Stimulated activated CD4-positive, alpha-beta T cell treated with anti-CD3 and anti-CD28 coated beads, TNF-alpha, amount 100 ng/mL, for 4 hours (primary cell): ENCODE measurements around the gene RABGAP1L.
"Not testable (repeated sequence)": the region's sequence is repeated elsewhere in the genome, so short reads cannot be mapped to it uniquely, and the experiment has no call there.

Experiments
- DNase-seq, 3 experiments: peaks; one replicate each; pipeline ENCODE4 v3.0.0-alpha.2; 2020; ENCODE audit warnings: low read depth in 3 of 3

The RABGAP1L gene

GRCh38 chr1:174238845-174239501 lies 79.7 kb downstream of the RABGAP1L start:
- DNase-seq = not testable (repeated sequence)

GRCh38 chr1:174239541-174239940 lies 80.2 kb downstream of the RABGAP1L start:
- DNase-seq = no peak

- DNase-seq = no peak
Measured at GRCh38 chr1:174242856-174243255, 83.5 kb downstream of the RABGAP1L start.

GRCh38 chr1:174243451-174244000 lies 84.2 kb downstream of the RABGAP1L start:
- DNase-seq = no peak

- DNase-seq = no peak
Measured at GRCh38 chr1:174244017-174244416, 84.7 kb downstream of the RABGAP1L start.

- no peak for DNase-seq
Measured at GRCh38 chr1:174247472-174247871, 88.2 kb downstream of the RABGAP1L start.

- DNase-seq = no peak
Measured at GRCh38 chr1:174248041-174248440, 88.7 kb downstream of the RABGAP1L start.

GRCh38 chr1:174256386-174256785 lies 97.1 kb downstream of the RABGAP1L start:
- not testable (repeated sequence) for DNase-seq

GRCh38 chr1:174258148-174258550 lies 98.8 kb downstream of the RABGAP1L start:
- peak in 1 of 3 experiments; percentile 7 for DNase-seq

- no peak for DNase-seq
Measured at GRCh38 chr1:174262349-174263241, 103.3 kb downstream of the RABGAP1L start.

- DNase-seq = no peak
Measured at GRCh38 chr1:174265282-174265681, 106.0 kb downstream of the RABGAP1L start.

GRCh38 chr1:174266476-174266875 lies 107.2 kb downstream of the RABGAP1L start:
- DNase-seq = no peak

- DNase-seq = no peak
Measured at GRCh38 chr1:174266991-174267612, 107.8 kb downstream of the RABGAP1L start.

GRCh38 chr1:174269989-174270651 lies 110.8 kb downstream of the RABGAP1L start:
- DNase-seq = no peak

- no peak for DNase-seq
Measured at GRCh38 chr1:174273190-174273589, 113.9 kb downstream of the RABGAP1L start.

- DNase-seq = no peak
Measured at GRCh38 chr1:174273776-174274175, 114.5 kb downstream of the RABGAP1L start.

GRCh38 chr1:174274452-174274851 lies 115.1 kb downstream of the RABGAP1L start:
- DNase-seq = no peak

GRCh38 chr1:174274884-174275283 lies 115.6 kb downstream of the RABGAP1L start:
- DNase-seq = no peak

GRCh38 chr1:174276087-174276486 lies 116.8 kb downstream of the RABGAP1L start:
- DNase-seq = no peak

- no peak for DNase-seq
Measured at GRCh38 chr1:174284052-174284451, 124.7 kb downstream of the RABGAP1L start.

GRCh38 chr1:174286042-174286441 lies 126.7 kb downstream of the RABGAP1L start:
- DNase-seq = no peak
